NCI-H1417 treated with DMSO at 0.1 percent for 48 hours (cell line): ENCODE results near the gene PCDHGC4.

Source experiments
- DNase-seq: peaks from one replicate; lab custom pipeline; 2025; lab: John Stamatoyannopoulos, UW

Gene PCDHGC4

GRCh38 chr5:141490271-141490670 lies 5.4 kb downstream of the PCDHGC4 start:
- no peak for DNase-seq

- DNase-seq, result no peak
These were observed 5.9 kb downstream of the PCDHGC4 start for GRCh38 chr5:141490771-141491170.

- DNase-seq, result no peak
These were observed 6.7 kb downstream of the PCDHGC4 start for GRCh38 chr5:141491323-141492167.

GRCh38 chr5:141492168-141492885 lies 7.5 kb downstream of the PCDHGC4 start:
- DNase-seq, result no peak

- no peak for DNase-seq
These were observed 8.9 kb downstream of the PCDHGC4 start for GRCh38 chr5:141493500-141494422.

- no peak for DNase-seq
These were observed 10.1 kb downstream of the PCDHGC4 start for GRCh38 chr5:141494761-141495452.

- DNase-seq, result no peak
These were observed 10.6 kb downstream of the PCDHGC4 start for GRCh38 chr5:141495453-141495811.

GRCh38 chr5:141496038-141496437 lies 11.2 kb downstream of the PCDHGC4 start:
- DNase-seq, result no peak

- DNase-seq, result no peak
These were observed 16.9 kb downstream of the PCDHGC4 start for GRCh38 chr5:141501761-141502160.

GRCh38 chr5:141503681-141504080 lies 18.9 kb downstream of the PCDHGC4 start:
- DNase-seq, result no peak

- no peak for DNase-seq
These were observed 19.4 kb downstream of the PCDHGC4 start for GRCh38 chr5:141504216-141504615.

- no peak for DNase-seq
These were observed 21.7 kb downstream of the PCDHGC4 start for GRCh38 chr5:141506381-141507155.

GRCh38 chr5:141507387-141508091 lies 22.7 kb downstream of the PCDHGC4 start:
- no peak for DNase-seq

- DNase-seq, result no peak
These were observed 23.6 kb downstream of the PCDHGC4 start for GRCh38 chr5:141508440-141508797.

GRCh38 chr5:141508798-141509611 lies 24.2 kb downstream of the PCDHGC4 start:
- DNase-seq, result no peak

GRCh38 chr5:141510160-141510559 lies 25.3 kb downstream of the PCDHGC4 start:
- DNase-seq, result no peak

- no peak for DNase-seq
These were observed 26.2 kb downstream of the PCDHGC4 start for GRCh38 chr5:141510850-141511601.

GRCh38 chr5:141511771-141512325 lies 27.0 kb downstream of the PCDHGC4 start:
- DNase-seq, result no peak
